ENCODE results near the gene USP12. TPM values are rescaled to one million over a fixed set of nuclear protein-coding genes. Genes with fewer than 3 reads are reported as not detected.

Gene USP12
- total and polyA plus RNA-seq, 2 experiments from 2014 or later: 18.4 to 39.3 TPM

DNA sequence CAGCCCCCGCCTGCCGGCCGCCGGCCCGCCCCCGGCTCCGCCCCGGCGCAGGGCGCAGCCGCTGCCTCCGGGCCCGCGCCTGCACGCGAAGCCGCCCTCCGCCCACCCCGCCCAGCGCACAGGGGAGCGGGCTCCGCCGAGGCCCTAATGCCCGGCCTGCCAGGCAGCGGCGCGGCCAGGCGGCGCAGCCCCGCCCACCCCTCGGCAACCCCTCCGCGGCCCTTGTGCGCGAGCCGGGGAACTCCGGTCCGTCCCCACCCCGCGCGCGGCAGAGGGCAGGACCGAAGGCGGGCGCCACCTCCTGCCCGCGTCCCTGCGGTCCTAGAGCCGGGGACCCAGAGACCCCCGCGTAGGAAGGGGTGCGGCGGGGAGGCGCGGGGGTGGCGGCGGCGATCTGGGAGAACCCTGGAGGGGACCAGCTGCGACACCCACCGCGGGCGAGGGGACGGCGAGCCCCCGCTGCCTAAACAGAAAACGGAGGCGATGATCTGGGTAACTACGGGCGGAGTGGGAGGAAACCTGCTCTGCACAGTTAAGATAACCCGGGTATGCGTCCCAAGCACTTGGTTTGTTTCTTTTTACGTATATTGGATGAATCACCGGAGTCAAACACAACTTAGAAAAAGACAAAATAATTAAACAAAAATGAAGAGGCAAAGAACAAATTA, 350 bp upstream of the USP12 start:
- Histone ChIP-seq H3K4me3 (peak overlapping the region; percentile 85), H3K4me1 (ENCODE audit: insufficient read depth) (peaks cover 34% of the 10 kb centered on the region), H3K27me3 (ENCODE audit: insufficient read depth) (no peaks in the 10 kb centered on the region), H2AFZ (peak overlapping the region; percentile 99), H3K4me2 (peak overlapping the region; percentile 97), H3F3A (replicated peaks; ENCODE audit: low read depth) (peaks cover 7% of the 10 kb centered on the region; the same call in 1 of the 2 replicates), H3K36me3 (ENCODE audit: insufficient read depth) (no peaks in the 10 kb centered on the region), H4K20me1 (replicated peaks; ENCODE audit: insufficient read depth) (peaks cover 19% of the 10 kb centered on the region), H3K9me2 (ENCODE audit: insufficient read depth) (no peaks in the 10 kb centered on the region), H3K79me2 (replicated peaks; ENCODE audit: insufficient read depth) (peaks cover 38% of the 10 kb centered on the region), H3K27ac (ENCODE audit: low read depth) (peak overlapping the region; percentile 92)
- Mint-ChIP-seq H3K4me3 (peak overlapping the region; percentile 80), H3K36me3 (ENCODE audit: low read depth) (peaks cover 3% of the 10 kb centered on the region; the same call in 1 of the 3 replicates), H3K27ac (no peak overlapping the region), H3K9me3 (peaks cover 2% of the 10 kb centered on the region; the same call in 2 of the 3 replicates), H3K27me3 (ENCODE audit: insufficient read depth, low read depth, poor library complexity) (no peaks in the 10 kb centered on the region), H3K4me1 (peaks cover 36% of the 10 kb centered on the region)
- DNase-seq (ENCODE audit: low spot score) (peak; percentile 89), ATAC-seq (peak; percentile 88)
- TF ChIP-seq, protein P1, sequence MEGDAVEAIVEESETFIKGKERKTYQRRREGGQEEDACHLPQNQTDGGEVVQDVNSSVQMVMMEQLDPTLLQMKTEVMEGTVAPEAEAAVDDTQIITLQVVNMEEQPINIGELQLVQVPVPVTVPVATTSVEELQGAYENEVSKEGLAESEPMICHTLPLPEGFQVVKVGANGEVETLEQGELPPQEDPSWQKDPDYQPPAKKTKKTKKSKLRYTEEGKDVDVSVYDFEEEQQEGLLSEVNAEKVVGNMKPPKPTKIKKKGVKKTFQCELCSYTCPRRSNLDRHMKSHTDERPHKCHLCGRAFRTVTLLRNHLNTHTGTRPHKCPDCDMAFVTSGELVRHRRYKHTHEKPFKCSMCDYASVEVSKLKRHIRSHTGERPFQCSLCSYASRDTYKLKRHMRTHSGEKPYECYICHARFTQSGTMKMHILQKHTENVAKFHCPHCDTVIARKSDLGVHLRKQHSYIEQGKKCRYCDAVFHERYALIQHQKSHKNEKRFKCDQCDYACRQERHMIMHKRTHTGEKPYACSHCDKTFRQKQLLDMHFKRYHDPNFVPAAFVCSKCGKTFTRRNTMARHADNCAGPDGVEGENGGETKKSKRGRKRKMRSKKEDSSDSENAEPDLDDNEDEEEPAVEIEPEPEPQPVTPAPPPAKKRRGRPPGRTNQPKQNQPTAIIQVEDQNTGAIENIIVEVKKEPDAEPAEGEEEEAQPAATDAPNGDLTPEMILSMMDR (conservative IDR thresholded peaks at IDR 0.05; ENCODE audit: low read depth in 2 of 2): 0 out of 4 replicates have a peak, but pooled peaks of 1 of the 2 experiments have one; percentile 15
- TF ChIP-seq POLR2AphosphoS5 (IDR thresholded peaks at IDR 0.05; ENCODE audit: low read depth): peak; percentile 47; the same call in 1 of the 2 replicates
- no peak for TF ChIP-seq JUNB (IDR thresholded peaks at IDR 0.05; ENCODE audit: unreplicated experiment)
- peak; percentile 26; the same call in 1 of the 2 replicates for TF ChIP-seq CREB1 (CRISPR knock-in tag; IDR thresholded peaks at IDR 0.05; ENCODE audit: low read depth)

DNA sequence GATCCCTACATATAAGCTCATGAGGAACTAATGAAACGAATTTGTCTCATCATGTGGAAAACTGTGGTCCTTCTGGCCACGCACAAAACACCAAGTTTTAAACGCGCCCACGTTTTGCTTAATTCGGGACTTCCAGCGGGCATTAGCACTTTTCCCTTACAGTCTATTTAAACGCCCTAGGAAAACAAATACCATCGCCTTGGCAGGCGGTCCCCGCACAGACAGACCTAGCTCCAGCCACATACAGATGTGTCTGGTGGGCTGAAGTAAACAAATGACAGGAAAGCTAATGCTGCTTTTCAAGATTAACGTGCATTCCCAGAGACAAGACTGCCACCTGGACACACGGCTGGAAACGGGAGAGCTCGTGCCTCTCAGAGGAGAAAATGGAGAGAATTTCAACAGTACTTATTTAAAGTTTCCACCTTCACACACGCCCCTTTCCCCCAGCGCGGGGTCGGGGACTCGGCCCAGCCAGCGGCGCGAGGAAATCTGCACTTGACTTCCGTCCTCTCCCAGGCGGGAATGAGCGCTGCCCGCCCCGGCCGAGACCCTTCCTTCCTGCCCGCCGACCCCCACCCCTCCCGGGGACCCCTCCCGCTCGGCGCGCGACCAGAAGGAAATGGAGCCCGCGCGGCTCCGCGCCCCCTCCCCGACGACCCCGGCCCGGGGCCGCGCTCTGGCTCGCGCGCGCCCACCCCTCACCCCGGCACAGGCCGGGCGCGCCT, 931 bp downstream of the USP12 start:
- no peaks in the 10 kb centered on the region for H3K9me2 ChIP-seq (ENCODE audit: insufficient read depth)
- peak; percentile 42 for ATAC-seq
- Mint-ChIP-seq H3K4me1 (peaks cover 43% of the 10 kb centered on the region), H3K27ac (peak overlapping the region; percentile 98), H3K36me3 (ENCODE audit: low read depth) (peaks cover 3% of the 10 kb centered on the region; the same call in 1 of the 3 replicates), H3K4me3 (peak overlapping the region; percentile 98), H3K27me3 (ENCODE audit: insufficient read depth, low read depth, poor library complexity) (no peaks in the 10 kb centered on the region), H3K9me3 (peaks cover 2% of the 10 kb centered on the region; the same call in 1 of the 3 replicates)
- H3K27ac ChIP-seq (ENCODE audit: low read depth): peak overlapping the region; percentile 97
- peaks cover 7% of the 10 kb centered on the region; the same call in 1 of the 2 replicates for H3F3A ChIP-seq (replicated peaks; ENCODE audit: low read depth)
- no peaks in the 10 kb centered on the region for H3K27me3 ChIP-seq (ENCODE audit: insufficient read depth)
- peaks cover 51% of the 10 kb centered on the region for H3K79me2 ChIP-seq (replicated peaks; ENCODE audit: insufficient read depth)
- peak overlapping the region; percentile 97 for H3K4me3 ChIP-seq
- peaks cover 19% of the 10 kb centered on the region for H4K20me1 ChIP-seq (replicated peaks; ENCODE audit: insufficient read depth)
- peak overlapping the region; percentile 94 for H3K4me2 ChIP-seq
- peaks cover 45% of the 10 kb centered on the region for H3K4me1 ChIP-seq (ENCODE audit: insufficient read depth)
- DNase-seq (ENCODE audit: low spot score): peak; percentile 79
- H3K36me3 ChIP-seq (ENCODE audit: insufficient read depth): no peaks in the 10 kb centered on the region
- peak overlapping the region; percentile 58 for H2AFZ ChIP-seq
- no peak for TF ChIP-seq ZNF114 (CRISPR knock-in tag; IDR thresholded peaks at IDR 0.05)
- TF ChIP-seq, protein P1 (conservative IDR thresholded peaks at IDR 0.05; ENCODE audit: low read depth in 2 of 2): 0 out of 4 replicates have a peak, but pooled peaks of 1 of the 2 experiments have one; percentile 0
- TF ChIP-seq, protein P2, sequence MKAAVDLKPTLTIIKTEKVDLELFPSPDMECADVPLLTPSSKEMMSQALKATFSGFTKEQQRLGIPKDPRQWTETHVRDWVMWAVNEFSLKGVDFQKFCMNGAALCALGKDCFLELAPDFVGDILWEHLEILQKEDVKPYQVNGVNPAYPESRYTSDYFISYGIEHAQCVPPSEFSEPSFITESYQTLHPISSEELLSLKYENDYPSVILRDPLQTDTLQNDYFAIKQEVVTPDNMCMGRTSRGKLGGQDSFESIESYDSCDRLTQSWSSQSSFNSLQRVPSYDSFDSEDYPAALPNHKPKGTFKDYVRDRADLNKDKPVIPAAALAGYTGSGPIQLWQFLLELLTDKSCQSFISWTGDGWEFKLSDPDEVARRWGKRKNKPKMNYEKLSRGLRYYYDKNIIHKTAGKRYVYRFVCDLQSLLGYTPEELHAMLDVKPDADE (IDR thresholded peaks at IDR 0.05): no peak

Measured in GM23338 (cell line).